Hematopoietic multipotent progenitor cell (in vitro differentiated cells): ENCODE measurements around the gene DISP3. TPM values are rescaled to one million over a fixed set of nuclear protein-coding genes. Genes with fewer than 3 reads are reported as not detected.

Experiments used
- DNase-seq, 3 donors: peaks; one replicate each; pipeline ENCODE4 v3.0.0-alpha.2; 2011 to 2015; ENCODE audit warnings: low read depth in 2 of 3, low spot score in 2 of 3
- total RNA-seq: library from RNA; depleted of rRNA; stranded (reverse); fragments of >200 nt; gene quantifications from one replicate; pipeline ENCODE4 v1.2.3, GENCODE V29; 2012

DISP3 gene
- under 0.01 TPM for total RNA-seq

GRCh38 chr1:11478571-11479374 lies at the start of gene DISP3:
Gene DISP3 (plus strand): TSS chr1:11479155. CDS start chr1:11500993, 21,838 bp downstream.
- peak; percentile 41 to 72 (median 71) for DNase-seq

- DNase-seq: no peak
Observed at GRCh38 chr1:11429226-11429625, 49.7 kb upstream of the DISP3 start.

GRCh38 chr1:11429935-11430334 lies 49.0 kb upstream of the DISP3 start:
- DNase-seq: no peak

GRCh38 chr1:11431941-11432507 lies 46.9 kb upstream of the DISP3 start:
- no peak for DNase-seq

- DNase-seq: no peak
Observed at GRCh38 chr1:11432526-11432925, 46.4 kb upstream of the DISP3 start.

- no peak for DNase-seq
Observed at GRCh38 chr1:11434501-11434900, 44.5 kb upstream of the DISP3 start.

GRCh38 chr1:11434926-11435325 lies 44.0 kb upstream of the DISP3 start:
- no peak for DNase-seq

- no peak for DNase-seq
Observed at GRCh38 chr1:11438996-11439395, 40.0 kb upstream of the DISP3 start.

- DNase-seq: no peak
Observed at GRCh38 chr1:11441211-11441952, 37.6 kb upstream of the DISP3 start.

GRCh38 chr1:11443043-11443442 lies 35.9 kb upstream of the DISP3 start:
- no peak for DNase-seq

GRCh38 chr1:11443961-11444658 lies 34.8 kb upstream of the DISP3 start:
- DNase-seq: no peak

- DNase-seq: no peak
Observed at GRCh38 chr1:11444907-11445306, 34.0 kb upstream of the DISP3 start.

GRCh38 chr1:11447903-11448302 lies 31.1 kb upstream of the DISP3 start:
- no peak for DNase-seq

GRCh38 chr1:11448373-11449099 lies 30.4 kb upstream of the DISP3 start:
- DNase-seq: peak in 1 of 3 donors; percentile 7

GRCh38 chr1:11449100-11449403 lies 29.9 kb upstream of the DISP3 start:
- no peak for DNase-seq

GRCh38 chr1:11450310-11450709 lies 28.6 kb upstream of the DISP3 start:
- DNase-seq: no peak

GRCh38 chr1:11453742-11454491 lies 25.0 kb upstream of the DISP3 start:
- no peak for DNase-seq

- no peak for DNase-seq
Observed at GRCh38 chr1:11455967-11456570, 22.9 kb upstream of the DISP3 start.

- no peak for DNase-seq
Observed at GRCh38 chr1:11456965-11457364, 22.0 kb upstream of the DISP3 start.
